Keratinocyte (primary cell): ENCODE results near the gene MACF1. TPM values are rescaled to one million over a fixed set of nuclear protein-coding genes. Genes with fewer than 3 reads are reported as not detected.
"Not testable (repeated sequence)": the region's sequence is repeated elsewhere in the genome, so short reads cannot be mapped to it uniquely, and the experiment has no call there.

Experiments used
- DNase-seq: peaks from one replicate; pipeline ENCODE4 v3.0.0-alpha.2; 2011; ENCODE audit warnings: low read depth, missing footprints, low spot score
- FAIRE-seq: peaks from 2 replicates; lab custom pipeline; 2011; peaks lifted over from hg19 to GRCh38; lab: Jason Lieb, UNC
- H2AFZ ChIP-seq: 2 replicates; pipeline ENCODE4 v1.6.0; 2012; ENCODE audit warnings: low read length, control low read depth, inconsistent platforms; ENCODE audit not compliant: control insufficient read depth
- H3K27ac ChIP-seq: 2 replicates; pipeline ENCODE4 v1.5.1; 2011; ENCODE audit warnings: low read length; ENCODE audit not compliant: control insufficient read depth, insufficient read depth
- H3K27me3 ChIP-seq: 3 replicates; pipeline ENCODE4 v1.6.0; 2011; ENCODE audit warnings: low read length; ENCODE audit not compliant: control insufficient read depth, insufficient read depth; ENCODE audit errors: extremely low read depth
- H3K36me3 ChIP-seq, 2 experiments: 2 replicates in 1 of 2; 3 replicates in 1 of 2; pipeline ENCODE4 v1.5.1; 2011; ENCODE audit warnings: low read length in 2 of 2, mild to moderate bottlenecking in 1 of 2; ENCODE audit not compliant: control insufficient read depth in 2 of 2, insufficient read depth in 2 of 2; ENCODE audit errors: extremely low read depth in 1 of 2
- H3K4me1 ChIP-seq: 3 replicates; pipeline ENCODE4 v1.5.1; 2011; ENCODE audit warnings: low read length; ENCODE audit not compliant: control insufficient read depth, insufficient read depth; ENCODE audit errors: extremely low read depth
- H3K4me2 ChIP-seq: 3 replicates; pipeline ENCODE4 v1.6.0; 2011; ENCODE audit warnings: low read depth, low read length; ENCODE audit not compliant: control insufficient read depth, insufficient read depth; ENCODE audit errors: extremely low read depth
- H3K4me3 ChIP-seq, 3 experiments: fragments of 200-600 bp in 1 of 3; sonication (generic) in 1 of 3; 2 replicates in 2 of 3; 3 replicates in 1 of 3; pipeline ENCODE4 v1.5.1; 2011 to 2016; ENCODE audit warnings: low read length in 3 of 3, mild to moderate bottlenecking in 3 of 3, control low read depth in 2 of 3, inconsistent platforms in 1 of 3, low read depth in 1 of 3, mixed read lengths in 1 of 3, mixed run types in 1 of 3, moderate library complexity in 1 of 3; ENCODE audit not compliant: control insufficient read depth in 2 of 3, insufficient read depth in 2 of 3; ENCODE audit errors: extremely low read depth in 1 of 3
- H3K79me2 ChIP-seq: 2 replicates; pipeline ENCODE4 v1.6.0; 2012; ENCODE audit warnings: low read length; ENCODE audit not compliant: control insufficient read depth, insufficient read depth
- H3K9ac ChIP-seq: 3 replicates; pipeline ENCODE4 v1.6.0; 2011; ENCODE audit warnings: low read length; ENCODE audit not compliant: control insufficient read depth, insufficient read depth; ENCODE audit errors: extremely low read depth
- H3K9me1 ChIP-seq: 3 replicates; pipeline ENCODE4 v1.6.0; 2011; ENCODE audit warnings: low read length; ENCODE audit not compliant: control insufficient read depth, insufficient read depth; ENCODE audit errors: extremely low read depth
- H3K9me3 ChIP-seq: 2 replicates; pipeline ENCODE4 v1.5.1; 2012; ENCODE audit warnings: low read depth, low read length; ENCODE audit not compliant: control insufficient read depth
- H4K20me1 ChIP-seq: 3 replicates; pipeline ENCODE4 v1.6.0; 2011; ENCODE audit warnings: low read length; ENCODE audit not compliant: control insufficient read depth, insufficient read depth; ENCODE audit errors: extremely low read depth
- EZH2 ChIP-seq: IDR thresholded peaks from one replicate; pipeline ENCODE4 v1.6.1; 2012; ENCODE audit warnings: inconsistent platforms, mild to moderate bottlenecking, low read length, moderate library complexity
- dilution Hi-C: fragments of 300-500 bp; cut with MboI; formaldehyde crosslinking; loops from one replicate; pipeline ENCODE4 v1.7.0; 2020; ENCODE audit warnings: low sequenced_read_pairs; ENCODE audit not compliant: extremely low pct_ligation_motif_present
- polyA plus RNA-seq, 5 experiments: library from polyadenylated mRNA; depleted of rRNA in 3 of 5; stranded (reverse) in 3 of 5; stranded (forward) in 1 of 5; unstranded in 1 of 5; fragments of >200 nt; gene quantifications; 1 replicate in 1 of 5; 2 replicates in 3 of 5; 3 replicates in 1 of 5; pipeline versions ENCODE4 v1.2.1 to v1.2.3, GENCODE V29; 2011 to 2012; ENCODE audit warnings: missing spikeins in 2 of 5, low read depth in 1 of 5, low replicate concordance in 1 of 5
- TF ChIP-seq, protein P1 (sequence below), 3 experiments: IDR thresholded peaks in 1 of 3; conservative IDR thresholded peaks in 1 of 3; optimal IDR thresholded peaks in 1 of 3; 2 replicates in 2 of 3; 3 replicates in 1 of 3; pipeline versions ENCODE3 to v1.5.1; 2011; ENCODE audit warnings: low read length in 3 of 3, mild to moderate bottlenecking in 3 of 3, moderate library complexity in 2 of 3, control low read depth in 1 of 3, inconsistent platforms in 1 of 3; ENCODE audit not compliant: insufficient read depth in 2 of 3; ENCODE audit errors: extremely low read depth in 1 of 3

Gene MACF1
- polyA plus RNA-seq, 1 donor (not counting 4 experiments of a cell fraction or from before 2014, with no cell fraction given) = 111 TPM

DNA sequence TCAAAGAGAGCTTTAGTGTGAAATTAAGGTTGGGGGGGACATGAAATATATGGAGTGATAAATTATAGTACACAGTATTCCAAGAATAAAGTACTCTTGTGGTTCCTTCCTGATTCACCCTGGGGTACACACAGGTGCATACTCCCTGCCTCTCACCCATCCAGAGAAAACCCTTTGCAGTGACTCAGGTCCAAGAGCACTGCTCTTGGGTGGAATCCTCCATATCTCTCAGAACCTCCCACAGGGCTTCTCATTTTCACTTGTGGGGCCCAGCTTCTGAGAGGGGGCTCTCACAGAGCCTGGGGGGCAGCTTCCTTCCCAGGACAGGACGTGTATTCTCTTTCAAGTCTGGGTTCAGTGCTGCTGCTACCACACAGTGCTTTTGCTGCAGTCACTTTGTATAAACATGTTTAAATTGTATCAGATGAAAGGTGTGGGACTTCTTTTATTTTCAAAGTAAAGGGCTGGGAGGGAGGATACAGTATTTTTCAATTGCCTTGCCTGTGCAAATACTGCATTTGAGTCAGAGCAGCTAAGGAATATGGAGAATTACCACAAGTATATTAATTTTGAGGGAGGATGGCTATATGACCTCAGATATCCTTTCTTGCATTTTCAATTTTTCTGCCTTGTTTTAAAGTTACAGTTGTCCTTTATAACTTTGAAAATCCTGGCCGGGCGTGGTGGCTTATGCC is 262.1 kb downstream of the MACF1 start:
- Histone ChIP-seq H3K79me2 (no peaks in the 10 kb centered on the region), H3K36me3 (peaks cover 41 to 49% of the 10 kb centered on the region in 2 experiments), H3K27ac (no peak overlapping the region), H2AFZ (no peak overlapping the region), H3K4me2 (no peak overlapping the region), H3K4me1 (peaks cover 3% of the 10 kb centered on the region), H4K20me1 (no peaks in the 10 kb centered on the region), H3K9me3 (no peaks in the 10 kb centered on the region), H3K4me3 (no peak overlapping the region), H3K9ac (no peak overlapping the region), H3K27me3 (no peaks in the 10 kb centered on the region), H3K9me1 (no peaks in the 10 kb centered on the region)
- dilution Hi-C loops = no loop called here
- DNase-seq = no peak
- FAIRE-seq = no peak
- TF ChIP-seq EZH2 = no peak
- TF ChIP-seq, protein P1, sequence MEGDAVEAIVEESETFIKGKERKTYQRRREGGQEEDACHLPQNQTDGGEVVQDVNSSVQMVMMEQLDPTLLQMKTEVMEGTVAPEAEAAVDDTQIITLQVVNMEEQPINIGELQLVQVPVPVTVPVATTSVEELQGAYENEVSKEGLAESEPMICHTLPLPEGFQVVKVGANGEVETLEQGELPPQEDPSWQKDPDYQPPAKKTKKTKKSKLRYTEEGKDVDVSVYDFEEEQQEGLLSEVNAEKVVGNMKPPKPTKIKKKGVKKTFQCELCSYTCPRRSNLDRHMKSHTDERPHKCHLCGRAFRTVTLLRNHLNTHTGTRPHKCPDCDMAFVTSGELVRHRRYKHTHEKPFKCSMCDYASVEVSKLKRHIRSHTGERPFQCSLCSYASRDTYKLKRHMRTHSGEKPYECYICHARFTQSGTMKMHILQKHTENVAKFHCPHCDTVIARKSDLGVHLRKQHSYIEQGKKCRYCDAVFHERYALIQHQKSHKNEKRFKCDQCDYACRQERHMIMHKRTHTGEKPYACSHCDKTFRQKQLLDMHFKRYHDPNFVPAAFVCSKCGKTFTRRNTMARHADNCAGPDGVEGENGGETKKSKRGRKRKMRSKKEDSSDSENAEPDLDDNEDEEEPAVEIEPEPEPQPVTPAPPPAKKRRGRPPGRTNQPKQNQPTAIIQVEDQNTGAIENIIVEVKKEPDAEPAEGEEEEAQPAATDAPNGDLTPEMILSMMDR (optimal IDR thresholded peaks at IDR 0.05 in 1 of 3, IDR thresholded peaks at IDR 0.05 in 1 of 3, conservative IDR thresholded peaks at IDR 0.05 in 1 of 3; ENCODE audit: extremely low read depth in 1 of 3, insufficient read depth in 2 of 3, low read length in 3 of 3) = no peak

DNA sequence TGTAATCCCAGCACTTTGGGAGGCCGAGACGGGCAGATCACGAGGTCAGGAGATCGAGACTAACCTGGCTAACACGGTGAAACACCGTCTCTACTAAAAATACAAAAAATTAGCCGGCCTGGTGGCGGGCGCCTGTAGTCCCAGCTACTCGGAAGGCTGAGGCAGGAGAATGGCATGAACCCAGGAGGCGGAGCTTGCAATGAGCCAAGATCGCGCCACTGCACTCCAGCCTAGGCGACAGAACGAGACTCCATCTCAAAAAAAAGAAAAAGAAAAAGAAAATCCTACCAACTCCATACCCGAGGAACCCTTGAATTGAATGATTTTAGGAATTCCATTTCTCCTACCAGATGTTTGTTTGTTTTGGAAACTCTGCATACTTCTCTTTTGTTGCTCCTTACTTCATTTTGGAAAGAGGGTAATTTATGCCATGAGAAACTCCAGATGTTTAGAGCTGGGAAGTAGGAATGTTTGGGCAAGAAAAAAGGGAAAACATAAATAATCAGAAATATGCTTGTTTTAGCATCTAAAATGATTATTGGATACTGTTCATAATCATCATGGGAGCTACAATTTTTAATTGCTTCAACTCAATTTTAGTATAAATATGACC is 262.7 kb downstream of the MACF1 start:
- H4K20me1 ChIP-seq, H3K4me2 ChIP-seq, FAIRE-seq, H3K79me2 ChIP-seq, H3K27me3 ChIP-seq, H3K9me1 ChIP-seq, H2AFZ ChIP-seq, H3K4me3 ChIP-seq, H3K4me1 ChIP-seq, H3K27ac ChIP-seq, dilution Hi-C loops, H3K9ac ChIP-seq, DNase-seq, H3K9me3 ChIP-seq: not testable (repeated sequence)
- peaks cover 38 to 44% of the 10 kb centered on the region in 2 experiments for H3K36me3 ChIP-seq
